ENCODE measurements around the gene VEZF1.

DNA sequence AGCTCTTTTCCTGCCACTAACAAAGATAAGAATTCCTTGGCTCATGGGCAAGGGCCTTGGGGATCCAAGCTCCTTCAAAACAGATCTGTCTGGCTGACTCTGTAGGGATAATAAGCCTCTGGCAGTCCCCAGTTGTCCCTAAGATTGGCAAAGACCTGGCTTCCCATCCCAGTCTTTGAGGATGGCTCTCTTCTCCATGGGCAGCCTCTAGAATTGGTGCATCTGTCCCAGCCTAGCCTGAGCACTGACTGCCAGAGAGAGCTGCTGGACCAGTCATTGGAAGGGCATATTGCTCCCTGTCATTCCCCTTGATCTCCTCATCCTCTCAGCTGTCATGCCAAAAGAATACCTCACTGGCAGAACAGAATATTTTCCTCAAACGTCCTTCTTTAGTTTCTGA, 19.6 kb downstream of the VEZF1 start:
- TF ChIP-seq, protein P1, sequence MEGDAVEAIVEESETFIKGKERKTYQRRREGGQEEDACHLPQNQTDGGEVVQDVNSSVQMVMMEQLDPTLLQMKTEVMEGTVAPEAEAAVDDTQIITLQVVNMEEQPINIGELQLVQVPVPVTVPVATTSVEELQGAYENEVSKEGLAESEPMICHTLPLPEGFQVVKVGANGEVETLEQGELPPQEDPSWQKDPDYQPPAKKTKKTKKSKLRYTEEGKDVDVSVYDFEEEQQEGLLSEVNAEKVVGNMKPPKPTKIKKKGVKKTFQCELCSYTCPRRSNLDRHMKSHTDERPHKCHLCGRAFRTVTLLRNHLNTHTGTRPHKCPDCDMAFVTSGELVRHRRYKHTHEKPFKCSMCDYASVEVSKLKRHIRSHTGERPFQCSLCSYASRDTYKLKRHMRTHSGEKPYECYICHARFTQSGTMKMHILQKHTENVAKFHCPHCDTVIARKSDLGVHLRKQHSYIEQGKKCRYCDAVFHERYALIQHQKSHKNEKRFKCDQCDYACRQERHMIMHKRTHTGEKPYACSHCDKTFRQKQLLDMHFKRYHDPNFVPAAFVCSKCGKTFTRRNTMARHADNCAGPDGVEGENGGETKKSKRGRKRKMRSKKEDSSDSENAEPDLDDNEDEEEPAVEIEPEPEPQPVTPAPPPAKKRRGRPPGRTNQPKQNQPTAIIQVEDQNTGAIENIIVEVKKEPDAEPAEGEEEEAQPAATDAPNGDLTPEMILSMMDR (IDR thresholded peaks at IDR 0.05), result no peak
- TF ChIP-seq EP300 (IDR thresholded peaks at IDR 0.05) (no peak), POLR2AphosphoS5 (IDR thresholded peaks at IDR 0.05) (no peak), POLR2A (IDR thresholded peaks at IDR 0.05) (no peak)
